GM12878 (cell line): Measurements from ENCODE around the gene LPCAT2. TPM values are rescaled to one million over a fixed set of nuclear protein-coding genes. Genes with fewer than 3 reads are reported as not detected.

Experiments used
- ATAC-seq: fragments of 200-7000 bp; cut with Tn5 transposase; 3 replicates; pipeline ENCODE4 v1.9.1; 2020; ENCODE audit warnings: mild to moderate bottlenecking, moderate library complexity
- BruUV-seq: library from RNA; stranded (reverse); fragments of 400-500 nt; replicated peaks from 2 replicates; lab custom pipeline; 2021; lab: Mats Ljungman, UMichigan
- CTCF ChIA-PET: fragments of 300-600 bp; sonication (Branson Sonifier 250); formaldehyde crosslinking; extraction: SDS; loops from one replicate; lab custom pipeline; 2021; ENCODE audit warnings: inconsistent platforms; lab: Yijun Ruan, JAX
- POLR2A ChIA-PET: fragments of 350-600 bp; formaldehyde crosslinking; extraction: SDS; loops from one replicate; lab custom pipeline; 2021; ENCODE audit warnings: inconsistent platforms; lab: Charles Lee
- RAD21 ChIA-PET: fragments of 300-600 bp; sonication (Branson Sonifier 250); formaldehyde crosslinking; loops from one replicate; lab custom pipeline; 2023; ENCODE audit warnings: antibody characterized with exemption; ENCODE audit not compliant: unreplicated experiment; lab: Charles Lee
- SMC1A ChIA-PET: fragments of 300-600 bp; sonication (Branson Sonifier 250); formaldehyde crosslinking; loops from one replicate; lab custom pipeline; 2023; ENCODE audit not compliant: unreplicated experiment, uncharacterized antibody; lab: Charles Lee
- DNase-seq: peaks from one replicate; pipeline ENCODE4 v3.0.0-alpha.2; 2011; ENCODE audit warnings: low read depth, low spot score
- FAIRE-seq: peaks from 3 replicates; lab custom pipeline; 2011; peaks lifted over from hg19 to GRCh38; lab: Jason Lieb, UNC
- H2AFZ ChIP-seq: 2 replicates; pipeline ENCODE4 v1.6.0; 2011; ENCODE audit warnings: low read depth, low read length, control low read depth; ENCODE audit not compliant: control insufficient read depth
- H3K27ac ChIP-seq: 2 replicates; pipeline ENCODE4 v1.5.1; 2011; ENCODE audit warnings: control low read depth; ENCODE audit not compliant: control insufficient read depth, insufficient read depth
- H3K27me3 ChIP-seq, 2 experiments: replicated peaks in 1 of 2; 2 replicates each; pipeline versions ENCODE4 v1.6.0 to v1.6.1; 2011; ENCODE audit warnings: low read length in 1 of 2; ENCODE audit not compliant: control insufficient read depth in 2 of 2, insufficient read depth in 2 of 2
- H3K36me3 ChIP-seq, 2 experiments: 2 replicates each; pipeline ENCODE4 v1.5.1; 2011; ENCODE audit warnings: low read length in 1 of 2; ENCODE audit not compliant: control insufficient read depth in 2 of 2, insufficient read depth in 2 of 2
- H3K4me1 ChIP-seq: 2 replicates; pipeline ENCODE4 v1.6.1; 2011; ENCODE audit warnings: mild to moderate bottlenecking, low read length, moderate library complexity, mixed read lengths; ENCODE audit not compliant: control insufficient read depth, insufficient read depth
- H3K4me2 ChIP-seq: 2 replicates; pipeline ENCODE4 v1.6.0; 2011; ENCODE audit warnings: control low read depth; ENCODE audit not compliant: control insufficient read depth, insufficient read depth
- H3K4me3 ChIP-seq: fragments of 200-600 bp; sonication (generic); 2 replicates; pipeline ENCODE4 v1.5.1; 2016
- H3K79me2 ChIP-seq: 2 replicates; pipeline ENCODE4 v1.6.0; 2011; ENCODE audit warnings: low read length; ENCODE audit not compliant: control insufficient read depth, insufficient read depth
- H3K9ac ChIP-seq: 2 replicates; pipeline ENCODE4 v1.8.0; 2011; ENCODE audit warnings: low read length, control low read depth, mixed read lengths; ENCODE audit not compliant: control insufficient read depth, insufficient read depth
- H3K9me3 ChIP-seq: replicated peaks from 3 replicates; pipeline ENCODE4 v1.5.1; 2011; ENCODE audit warnings: mild to moderate bottlenecking, low read length; ENCODE audit not compliant: control insufficient read depth, insufficient read depth
- H4K20me1 ChIP-seq: 2 replicates; pipeline ENCODE4 v1.6.0; 2011; ENCODE audit not compliant: control insufficient read depth, insufficient read depth
- ATF3 ChIP-seq: IDR thresholded peaks from 2 replicates; pipeline ENCODE4 v1.6.1; 2011; ENCODE audit warnings: low read depth, mild to moderate bottlenecking, low read length, moderate library complexity, borderline replicate concordance; ENCODE audit errors: extremely low read depth
- CEBPB ChIP-seq, 2 experiments: fragments of 150-350 bp in 1 of 2; IDR thresholded peaks; 2 replicates each; pipeline ENCODE4 v1.6.1; 2012 to 2014; ENCODE audit warnings: low read depth in 2 of 2, low read length in 2 of 2, borderline replicate concordance in 1 of 2, inconsistent platforms in 1 of 2
- E4F1 ChIP-seq: fragments of 450-650 bp; IDR thresholded peaks from 2 replicates; pipeline ENCODE4 v1.6.1; 2018; ENCODE audit warnings: borderline replicate concordance, mild to moderate bottlenecking; ENCODE audit not compliant: partially characterized antibody
- GABPA ChIP-seq: IDR thresholded peaks from 2 replicates; pipeline ENCODE4 v1.6.1; 2014; ENCODE audit warnings: antibody characterized with exemption, low read depth, mild to moderate bottlenecking, inconsistent platforms
- REST ChIP-seq: IDR thresholded peaks from 2 replicates; pipeline ENCODE4 v1.6.1; 2012; ENCODE audit warnings: mild to moderate bottlenecking, low read depth, low read length
- ZBTB40 ChIP-seq: fragments of 450-650 bp; IDR thresholded peaks from 2 replicates; pipeline ENCODE4 v1.6.1; 2016; ENCODE audit warnings: mild to moderate bottlenecking, moderate library complexity, borderline replicate concordance
- ZNF207 ChIP-seq: fragments of 450-650 bp; IDR thresholded peaks from 2 replicates; pipeline ENCODE4 v1.6.1; 2014; ENCODE audit warnings: antibody characterized with exemption, mild to moderate bottlenecking, borderline replicate concordance
- WGBS: methylation state at CpG from one replicate; pipeline ENCODE4 v1.1.6; 2016; ENCODE audit warnings: low lambda C conversion rate; ENCODE audit not compliant: insufficient replicate concordance, insufficient coverage; ENCODE audit errors: missing lambda C conversion rate; 5-methylcytosine and 5-hydroxymethylcytosine counted together
- in situ Hi-C: fragments of 300-500 bp; cut with MboI; formaldehyde crosslinking; loops from 9 replicates; pipeline ENCODE4 v1.14.3; 2018; ENCODE audit warnings: mixed read lengths
- intact Hi-C: fragments of 100-400 bp; cut with micrococcal nuclease; formaldehyde crosslinking; loops from one replicate; pipeline ENCODE4 v1.14.2; 2022; ENCODE audit not compliant: unreplicated experiment
- polyA plus RNA-seq, 11 experiments: library from polyadenylated mRNA; depleted of rRNA in 4 of 11; unstranded in 6 of 11; stranded (reverse) in 5 of 11; fragments of >200 nt; fragmentation: Nextera tagmentation in 4 of 11; fragmentation: Illumina TruSeq in 1 of 11; extraction: Ambion mirVana in 4 of 11; extraction: Trizol in 1 of 11; gene quantifications; 1 replicate in 1 of 11; 2 replicates in 10 of 11; pipeline versions ENCODE4 v1.2.1 to v1.2.3, GENCODE V29; 2011 to 2016; ENCODE audit warnings: inconsistent platforms in 2 of 11, missing spikeins in 2 of 11, low read depth in 1 of 11
- total RNA-seq, 4 experiments: library from RNA; depleted of rRNA in 3 of 4; stranded (reverse); fragments of >200 nt in 3 of 4; fragmentation: Illumina TruSeq in 1 of 4; extraction: Trizol in 1 of 4; gene quantifications; 2 replicates each; pipeline versions ENCODE4 v1.2.1 to v1.2.3, GENCODE V29; 2013 to 2021

Gene LPCAT2
- total and polyA plus RNA-seq, 10 of the 15 experiments (the other 5 are each of a cell fraction or from before 2014, with no cell fraction given) = 0.01 TPM; not detected in 9

- FAIRE-seq (no peak), ATAC-seq (no peak)
- POLR2A ChIA-PET = no interaction called here
- intact Hi-C loops = no loop called here
- no peak overlapping the region for H2AFZ ChIP-seq
- TF ChIP-seq REST (no peak), ATF3 (no peak), ZNF207 (no peak), GABPA (no peak), CEBPB (IDR thresholded peaks at IDR 0.05; ENCODE audit: borderline replicate concordance in 1 of 2, low read depth in 2 of 2, low read length in 2 of 2) (no peak), E4F1 (no peak), ZBTB40 (no peak)
- TF ChIP-seq, all 136 proteins: peak for 0
- Histone ChIP-seq H4K20me1 (no peaks in the 10 kb centered on the region), H3K4me3 (no peak overlapping the region), H3K4me1 (no peaks in the 10 kb centered on the region), H3K9ac (no peak overlapping the region), H3K79me2 (no peaks in the 10 kb centered on the region), H3K36me3 (no peaks in the 10 kb centered on the region), H3K27me3 (no peaks in the 10 kb centered on the region), H3K4me2 (no peak overlapping the region), H3K9me3 (no peaks in the 10 kb centered on the region), H3K27ac (no peak overlapping the region)
- WGBS = 18% methylated on average over 2 of the region's 2 CpGs
- ChIA-PET SMC1A (no interaction called here), RAD21 (interaction anchor here (1.6 kb wide), 1 partner anchor 64 kb away, joined by 3 read pairs; no protein-coding TSS in a partner anchor), CTCF (interaction anchor here (1.8 to 2.9 kb wide), 2 partner anchors 12 to 64 kb away, joined by 3 to 11 read pairs; no protein-coding TSS in a partner anchor)
- no peak for DNase-seq
- in situ Hi-C loops = no loop called here
- no TSS peak for BruUV-seq
Measured at GRCh38 chr16:55529018-55529417, 20.1 kb downstream of the LPCAT2 start.
